ENCODE data around the gene TNC. TPM values are rescaled to one million over a fixed set of nuclear protein-coding genes. Genes with fewer than 3 reads are reported as not detected.

Gene TNC
- total RNA-seq, 4 donors from 2014 or later: 18.5 to 27.0 (median 22.7) TPM

DNA sequence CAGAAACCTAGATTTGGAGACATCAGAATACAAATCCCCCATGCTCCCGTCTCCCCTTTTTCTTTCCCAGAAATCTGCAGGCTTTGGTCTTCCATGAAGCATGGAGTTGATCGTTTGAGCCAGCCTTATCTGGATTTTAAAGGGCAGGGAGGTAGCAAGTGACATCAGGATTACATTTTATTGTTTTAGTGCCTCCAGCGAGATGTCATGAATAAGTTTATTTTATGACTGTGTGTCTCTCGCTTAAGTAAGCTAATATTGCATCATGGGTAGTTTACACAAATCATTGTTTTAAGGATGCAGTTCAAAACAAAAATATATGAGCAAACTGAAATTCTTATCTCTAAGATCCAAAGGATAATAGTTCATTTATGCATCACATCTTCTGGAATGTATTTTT, 136.9 kb downstream of the TNC start:
- no peak for DNase-seq (ENCODE audit: low spot score in 2 of 2)
- WGBS: 26% methylated on average over 4 of the region's 4 CpGs
- no peak overlapping the region for H3K4me3 ChIP-seq
- no peaks in the 10 kb centered on the region for H3K4me1 ChIP-seq
- no peaks in the 10 kb centered on the region for H3K36me3 ChIP-seq
- no peak overlapping the region for H3K27ac ChIP-seq
- no peaks in the 10 kb centered on the region for H3K9me3 ChIP-seq
- TF ChIP-seq POLR2AphosphoS5 (IDR thresholded peaks at IDR 0.05): no peak
- TF ChIP-seq, protein P1, sequence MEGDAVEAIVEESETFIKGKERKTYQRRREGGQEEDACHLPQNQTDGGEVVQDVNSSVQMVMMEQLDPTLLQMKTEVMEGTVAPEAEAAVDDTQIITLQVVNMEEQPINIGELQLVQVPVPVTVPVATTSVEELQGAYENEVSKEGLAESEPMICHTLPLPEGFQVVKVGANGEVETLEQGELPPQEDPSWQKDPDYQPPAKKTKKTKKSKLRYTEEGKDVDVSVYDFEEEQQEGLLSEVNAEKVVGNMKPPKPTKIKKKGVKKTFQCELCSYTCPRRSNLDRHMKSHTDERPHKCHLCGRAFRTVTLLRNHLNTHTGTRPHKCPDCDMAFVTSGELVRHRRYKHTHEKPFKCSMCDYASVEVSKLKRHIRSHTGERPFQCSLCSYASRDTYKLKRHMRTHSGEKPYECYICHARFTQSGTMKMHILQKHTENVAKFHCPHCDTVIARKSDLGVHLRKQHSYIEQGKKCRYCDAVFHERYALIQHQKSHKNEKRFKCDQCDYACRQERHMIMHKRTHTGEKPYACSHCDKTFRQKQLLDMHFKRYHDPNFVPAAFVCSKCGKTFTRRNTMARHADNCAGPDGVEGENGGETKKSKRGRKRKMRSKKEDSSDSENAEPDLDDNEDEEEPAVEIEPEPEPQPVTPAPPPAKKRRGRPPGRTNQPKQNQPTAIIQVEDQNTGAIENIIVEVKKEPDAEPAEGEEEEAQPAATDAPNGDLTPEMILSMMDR (IDR thresholded peaks at IDR 0.05): no peak
- no peak for TF ChIP-seq POLR2A (IDR thresholded peaks at IDR 0.05)
- TF ChIP-seq EP300 (IDR thresholded peaks at IDR 0.05): no peak
- H3K27me3 ChIP-seq: no peaks in the 10 kb centered on the region

DNA sequence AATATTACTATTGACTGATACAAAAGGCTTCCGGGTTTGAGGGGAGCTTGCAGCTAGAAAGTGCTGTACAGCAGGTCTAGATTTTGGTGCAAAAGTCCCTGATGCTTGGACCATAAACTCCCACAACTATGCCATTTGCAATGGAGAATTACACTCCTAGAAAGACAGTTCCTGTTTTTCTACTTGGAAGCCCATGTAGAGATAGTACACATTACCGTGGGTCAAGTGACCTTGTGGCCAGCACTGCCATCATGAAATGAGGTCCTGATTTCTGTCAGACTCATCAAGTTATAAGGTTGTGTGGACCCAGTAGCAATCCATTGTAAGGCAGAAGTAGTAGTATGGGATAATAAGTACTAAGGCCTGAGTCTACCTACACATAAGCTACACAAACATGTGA, 144.7 kb downstream of the TNC start:
- DNase-seq (ENCODE audit: low spot score in 2 of 2): no peak
- WGBS: 79% methylated on average over 2 of the region's 2 CpGs
- no peaks in the 10 kb centered on the region for H3K4me1 ChIP-seq
- no peaks in the 10 kb centered on the region for H3K36me3 ChIP-seq
- H3K27me3 ChIP-seq: no peaks in the 10 kb centered on the region
- no peak for TF ChIP-seq POLR2AphosphoS5 (IDR thresholded peaks at IDR 0.05)
- TF ChIP-seq, protein P1 (IDR thresholded peaks at IDR 0.05): no peak
- TF ChIP-seq EP300 (IDR thresholded peaks at IDR 0.05): no peak
- TF ChIP-seq POLR2A (IDR thresholded peaks at IDR 0.05): no peak
- H3K4me3 ChIP-seq: no peak overlapping the region
- H3K9me3 ChIP-seq: no peaks in the 10 kb centered on the region
- no peak overlapping the region for H3K27ac ChIP-seq

DNA sequence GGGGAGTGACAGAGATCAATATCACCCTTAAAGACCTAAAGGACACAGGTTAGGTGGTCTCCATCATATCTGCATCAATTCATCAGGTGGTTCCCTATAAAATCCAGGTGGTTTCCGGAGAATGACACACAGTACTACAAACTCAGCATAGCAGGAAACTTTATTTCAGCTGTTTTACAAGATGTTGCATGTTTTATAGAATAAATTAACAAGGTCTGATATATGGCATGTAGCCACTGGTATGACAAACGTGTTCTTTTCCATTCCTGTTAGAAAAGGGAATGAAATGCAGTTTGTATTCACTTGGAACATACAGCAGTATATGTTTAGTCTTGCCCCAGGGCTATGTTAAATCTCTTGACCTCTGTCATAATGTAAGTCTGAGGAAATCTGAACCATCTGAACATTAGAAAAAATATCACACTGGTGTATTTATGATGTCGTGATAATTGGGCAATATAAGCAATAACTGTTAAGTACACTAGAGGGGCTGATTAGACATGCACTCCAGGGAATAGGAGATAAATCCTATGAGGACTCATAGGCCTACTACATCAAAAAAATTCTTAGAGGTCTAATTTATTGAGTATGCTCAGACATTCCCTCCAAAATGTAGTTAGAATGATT, 145.3 kb downstream of the TNC start:
- no peak for DNase-seq (ENCODE audit: low spot score in 2 of 2)
- no peak overlapping the region for H3K27ac ChIP-seq
- no peaks in the 10 kb centered on the region for H3K4me1 ChIP-seq
- no peaks in the 10 kb centered on the region for H3K27me3 ChIP-seq
- H3K9me3 ChIP-seq: no peaks in the 10 kb centered on the region
- 30% methylated on average over 3 of the region's 3 CpGs for WGBS
- no peaks in the 10 kb centered on the region for H3K36me3 ChIP-seq
- TF ChIP-seq POLR2A (IDR thresholded peaks at IDR 0.05) (no peak), EP300 (IDR thresholded peaks at IDR 0.05) (no peak), POLR2AphosphoS5 (IDR thresholded peaks at IDR 0.05) (no peak)
- TF ChIP-seq, protein P1 (IDR thresholded peaks at IDR 0.05): no peak
- H3K4me3 ChIP-seq: no peak overlapping the region

Other genes starting within 250 kb of the TNC start
- 1 to 10 TPM in 3 of 4 donors, under 1 TPM in 1; 0.23 to 4.0 (median 1.4) TPM for gene TNFSF8, start 187.6 kb downstream of the TNC start, total RNA-seq

All from suprapubic skin (tissue), 4 donors.